RWPE1 (cell line): ENCODE measurements around the gene PPFIBP1.
"Not testable (repeated sequence)": the region's sequence is repeated elsewhere in the genome, so short reads cannot be mapped to it uniquely, and the experiment has no call there.

Experiments used
- CTCF ChIA-PET: fragments of 350-600 bp; sonication (Branson Sonifier 250); formaldehyde crosslinking; extraction: SDS; loops from one replicate; lab custom pipeline; 2021; lab: Yijun Ruan, JAX
- POLR2A ChIA-PET: fragments of 400-600 bp; formaldehyde crosslinking; extraction: SDS; loops from one replicate; lab custom pipeline; 2020; ENCODE audit warnings: antibody characterized with exemption; ENCODE audit not compliant: low non-redundant PET; lab: Yijun Ruan, JAX
- DNase-seq: peaks from one replicate; pipeline ENCODE4 v3.0.0; 2012; ENCODE audit warnings: low spot score
- H3K27ac ChIP-seq: fragments of 450-650 bp; 2 replicates; pipeline ENCODE4 v1.5.1; 2017
- CTCF ChIP-seq: fragments of 450-650 bp; conservative IDR thresholded peaks from 2 replicates; pipeline ENCODE4 v1.5.1; 2017; ENCODE audit warnings: low read depth, mild to moderate bottlenecking

PPFIBP1 gene

GRCh38 chr12:27653661-27654060 is 129.7 kb downstream of the PPFIBP1 start:
- ChIA-PET CTCF (no interaction called here), POLR2A (no interaction called here)
- no peak overlapping the region for H3K27ac ChIP-seq
- no peak for DNase-seq
- no peak for TF ChIP-seq CTCF

- CTCF ChIA-PET, result interaction anchor here (0.6 kb wide), 1 partner anchor 51 kb away, joined by 3 read pairs; no protein-coding TSS in a partner anchor
- H3K27ac ChIP-seq, DNase-seq, POLR2A ChIA-PET: not testable (repeated sequence)
Measured at GRCh38 chr12:27655476-27655875, 131.5 kb downstream of the PPFIBP1 start.

- H3K27ac ChIP-seq, result no peak overlapping the region
- ChIA-PET CTCF (interaction anchor here (0.6 kb wide), 1 partner anchor 313 kb away, joined by 3 read pairs; no protein-coding TSS in a partner anchor), POLR2A (no interaction called here)
- DNase-seq, result no peak
- TF ChIP-seq CTCF, result no peak
Measured at GRCh38 chr12:27657296-27657695, 133.3 kb downstream of the PPFIBP1 start.

GRCh38 chr12:27665704-27666103 is 141.7 kb downstream of the PPFIBP1 start:
- no peak for DNase-seq
- ChIA-PET POLR2A (no interaction called here), CTCF (no interaction called here)
- no peak overlapping the region for H3K27ac ChIP-seq
- no peak for TF ChIP-seq CTCF

- POLR2A ChIA-PET, result no interaction called here
- DNase-seq, result no peak
- H3K27ac ChIP-seq, result no peak overlapping the region
- no peak for TF ChIP-seq CTCF
- CTCF ChIA-PET, result interaction anchor here (0.6 kb wide), 1 partner anchor 19 kb away, joined by 3 read pairs; no protein-coding TSS in a partner anchor
Measured at GRCh38 chr12:27666510-27666909, 142.5 kb downstream of the PPFIBP1 start.

GRCh38 chr12:27667540-27667939 is 143.5 kb downstream of the PPFIBP1 start:
- DNase-seq, result no peak
- no peak overlapping the region for H3K27ac ChIP-seq
- no peak for TF ChIP-seq CTCF
- POLR2A ChIA-PET, result no interaction called here
- CTCF ChIA-PET, result no interaction called here

- POLR2A ChIA-PET, result no interaction called here
- no peak for TF ChIP-seq CTCF
- DNase-seq, result no peak
- no peak overlapping the region for H3K27ac ChIP-seq
- CTCF ChIA-PET, result no interaction called here
Measured at GRCh38 chr12:27672051-27672450, 148.0 kb downstream of the PPFIBP1 start.
